Type B pancreatic cell (in vitro differentiated cells): Measurements from ENCODE around the gene RARS2. TPM values are rescaled to one million over a fixed set of nuclear protein-coding genes. Genes with fewer than 3 reads are reported as not detected.

Source experiments
- DNase-seq: peaks from one replicate; pipeline ENCODE4 v3.0.0; 2021; ENCODE audit warnings: mixed read lengths; ENCODE audit not compliant: unreplicated experiment; ENCODE audit errors: extremely low spot score
- H3K27ac Mint-ChIP-seq: 2 replicates; pipeline ENCODE4 v1.8.0; 2021; ENCODE audit warnings: mild to moderate bottlenecking, mixed read lengths
- H3K27me3 Mint-ChIP-seq: 2 replicates; pipeline ENCODE4 v1.8.0; 2021; ENCODE audit warnings: mixed read lengths
- H3K36me3 Mint-ChIP-seq: 2 replicates; pipeline ENCODE4 v1.8.0; 2021; ENCODE audit warnings: mixed read lengths
- H3K4me1 Mint-ChIP-seq: one replicate; pipeline ENCODE4 v1.8.0; 2021; ENCODE audit warnings: mixed read lengths; ENCODE audit not compliant: unreplicated experiment
- H3K4me3 Mint-ChIP-seq: 2 replicates; pipeline ENCODE4 v1.8.0; 2021; ENCODE audit warnings: mild to moderate bottlenecking, mixed read lengths
- H3K9me3 Mint-ChIP-seq: 2 replicates; pipeline ENCODE4 v1.8.0; 2021; ENCODE audit warnings: mixed read lengths
- CTCF ChIP-seq: fragments of 200-600 bp; sonication (generic); conservative IDR thresholded peaks from 2 replicates; pipeline ENCODE4 v1.5.0; 2021; ENCODE audit warnings: antibody characterized with exemption, mild to moderate bottlenecking
- total RNA-seq: library from RNA; stranded (reverse); gene quantifications from 2 replicates; pipeline ENCODE4 v1.2.1, GENCODE V29; 2021; ENCODE audit warnings: low replicate concordance

The RARS2 gene
- total RNA-seq, 1 donor from 2014 or later: 39.8 TPM

GRCh38 chr6:87484491-87484890 lies 105.3 kb downstream of the RARS2 start:
- Mint-ChIP-seq H3K4me3 (no peak overlapping the region), H3K27ac (peak overlapping the region; percentile 79), H3K4me1 (peaks cover 8% of the 10 kb centered on the region), H3K36me3 (peaks cover 23% of the 10 kb centered on the region), H3K9me3 (peaks cover 10% of the 10 kb centered on the region), H3K27me3 (no peaks in the 10 kb centered on the region)
- TF ChIP-seq CTCF: no peak
- DNase-seq: no peak

- peak overlapping the region; percentile 18 for H3K4me3 Mint-ChIP-seq
- DNase-seq: no peak
These were observed 105.9 kb downstream of the RARS2 start for GRCh38 chr6:87483929-87484328.

GRCh38 chr6:87482366-87482765 lies 107.4 kb downstream of the RARS2 start:
- H3K36me3 Mint-ChIP-seq: peaks cover 36% of the 10 kb centered on the region
- no peaks in the 10 kb centered on the region for H3K27me3 Mint-ChIP-seq
- peaks cover 8% of the 10 kb centered on the region for H3K4me1 Mint-ChIP-seq
- no peak overlapping the region for H3K4me3 Mint-ChIP-seq
- DNase-seq: no peak
- no peak overlapping the region for H3K27ac Mint-ChIP-seq
- no peak for TF ChIP-seq CTCF
- peaks cover 10% of the 10 kb centered on the region for H3K9me3 Mint-ChIP-seq

More at GRCh38 chr6:87483929-87484328, 105.9 kb downstream of the RARS2 start:
- peaks cover 8% of the 10 kb centered on the region for H3K4me1 Mint-ChIP-seq
- peak; percentile 62 for TF ChIP-seq CTCF
- H3K9me3 Mint-ChIP-seq: peaks cover 10% of the 10 kb centered on the region
- H3K27me3 Mint-ChIP-seq: no peaks in the 10 kb centered on the region
- peak overlapping the region; percentile 79 for H3K27ac Mint-ChIP-seq
- H3K36me3 Mint-ChIP-seq: peaks cover 25% of the 10 kb centered on the region

GRCh38 chr6:87481931-87482330 lies 107.9 kb downstream of the RARS2 start:
- no peak for DNase-seq
- peaks cover 36% of the 10 kb centered on the region for H3K36me3 Mint-ChIP-seq
- H3K4me3 Mint-ChIP-seq: no peak overlapping the region
- H3K27ac Mint-ChIP-seq: no peak overlapping the region
- H3K27me3 Mint-ChIP-seq: no peaks in the 10 kb centered on the region
- H3K4me1 Mint-ChIP-seq: peaks cover 8% of the 10 kb centered on the region
- H3K9me3 Mint-ChIP-seq: peaks cover 10% of the 10 kb centered on the region
- TF ChIP-seq CTCF: no peak

GRCh38 chr6:87473419-87473903 lies 116.3 kb downstream of the RARS2 start:
- H3K27me3 Mint-ChIP-seq: no peaks in the 10 kb centered on the region
- no peak for DNase-seq
- peaks cover 7% of the 10 kb centered on the region for H3K36me3 Mint-ChIP-seq
- H3K4me1 Mint-ChIP-seq: peaks cover 17% of the 10 kb centered on the region
- H3K27ac Mint-ChIP-seq: peak overlapping the region; percentile 97
- TF ChIP-seq CTCF: no peak
- H3K9me3 Mint-ChIP-seq: no peaks in the 10 kb centered on the region
- peak overlapping the region; percentile 100 for H3K4me3 Mint-ChIP-seq
